Gastrocnemius medialis (tissue), 4 donors: ENCODE results near the gene KIF4A. TPM values are rescaled to one million over a fixed set of nuclear protein-coding genes. Genes with fewer than 3 reads are reported as not detected.

Source experiments
- ATAC-seq, 2 donors: fragments of 150-250 bp; one replicate each; pipeline ENCODE4 v1.9.1; 2016
- DNase-seq, 2 donors: peaks; one replicate each; pipeline ENCODE4 v3.0.0-alpha.2; 2019
- H3K27ac ChIP-seq, 4 donors: fragments of 200-600 bp; sonication (generic); 1 replicate in 1 of 4; 2 replicates in 3 of 4; pipeline ENCODE4 v1.5.1; 2016 to 2018; ENCODE audit warnings: mild to moderate bottlenecking in 2 of 4, moderate library complexity in 1 of 4
- H3K27me3 ChIP-seq, 3 donors: fragments of 200-600 bp; sonication (generic) in 2 of 3; 1 replicate in 1 of 3; 2 replicates in 2 of 3; pipeline versions ENCODE4 v1.5.1 to v1.6.0; 2016 to 2019; ENCODE audit warnings: mild to moderate bottlenecking in 1 of 3, moderate library complexity in 1 of 3
- H3K36me3 ChIP-seq, 2 donors: fragments of 200-600 bp; sonication (generic) in 1 of 2; one replicate each; pipeline ENCODE4 v1.5.1; 2017 to 2018
- H3K4me1 ChIP-seq, 2 donors: fragments of 200-600 bp; sonication (generic) in 1 of 2; one replicate each; pipeline ENCODE4 v1.5.1; 2016 to 2017; ENCODE audit warnings: mild to moderate bottlenecking in 2 of 2
- H3K4me3 ChIP-seq, 4 donors: fragments of 200-600 bp; sonication (generic) in 3 of 4; 1 replicate in 1 of 4; 2 replicates in 3 of 4; pipeline ENCODE4 v1.5.1; 2016 to 2019; ENCODE audit warnings: mild to moderate bottlenecking in 2 of 4
- H3K9me3 ChIP-seq, 3 donors: fragments of 200-600 bp; sonication (generic) in 2 of 3; 1 replicate in 1 of 3; 2 replicates in 2 of 3; pipeline ENCODE4 v1.5.1; 2016 to 2019
- CTCF ChIP-seq, 5 experiments: fragments of 450-650 bp in 3 of 5; fragments of 200-600 bp in 2 of 5; sonication (generic) in 2 of 5; IDR thresholded peaks in 4 of 5; conservative IDR thresholded peaks in 1 of 5; 1 replicate in 4 of 5; 2 replicates in 1 of 5; pipeline ENCODE4 v1.5.1; 2016 to 2019; ENCODE audit warnings: antibody characterized with exemption in 5 of 5, mild to moderate bottlenecking in 3 of 5, moderate library complexity in 3 of 5
- POLR2A ChIP-seq, 2 donors: fragments of 450-650 bp; IDR thresholded peaks; one replicate each; pipeline ENCODE4 v1.6.1; 2017; ENCODE audit warnings: antibody characterized with exemption in 2 of 2, mild to moderate bottlenecking in 2 of 2, moderate library complexity in 2 of 2
- in situ Hi-C, 4 donors: fragments of 200-750 bp; cut with MboI; loops; one replicate each; pipeline versions ENCODE4 v1.15.0 to v1.8.0; 2017; ENCODE audit warnings: low sequenced_read_pairs in 4 of 4
- intact Hi-C: fragments of 100-400 bp; cut with DNase I; formaldehyde crosslinking; loops from one replicate; pipeline ENCODE4 v1.15.1; 2023; ENCODE audit warnings: low total_unique reads
- total RNA-seq, 4 donors: library from RNA; depleted of rRNA; stranded (reverse); fragments of >200 nt; gene quantifications; one replicate each; pipeline versions ENCODE4 v1.1.0 to v1.2.3, GENCODE V29; 2016

KIF4A gene
- total RNA-seq, 4 donors from 2014 or later: 0.07 to 0.09 TPM; not detected in 2

- intact Hi-C loops (no loop called here), in situ Hi-C loops (loop anchor here in 3 of 4 donors (25.0 kb wide), 1 partner anchor 292 kb away; the partner anchor contains the start of gene IGBP1 (in 3 of the 3))
- no peak for ATAC-seq
- Histone ChIP-seq H3K27me3 (no peaks in the 10 kb centered on the region), H3K4me3 (no peak overlapping the region), H3K4me1 (peaks cover 0 to under 1% of the 10 kb centered on the region in 2 donors), H3K36me3 (no peaks in the 10 kb centered on the region), H3K27ac (no peak overlapping the region), H3K9me3 (no peaks in the 10 kb centered on the region)
- no peak for DNase-seq
- TF ChIP-seq POLR2A (IDR thresholded peaks at IDR 0.05): no peak
Measured at GRCh38 chrX:70429759-70430158, 139.9 kb downstream of the KIF4A start.

- Histone ChIP-seq H3K4me1 (peaks cover 0 to 8% of the 10 kb centered on the region in 2 donors), H3K36me3 (no peaks in the 10 kb centered on the region), H3K27me3 (no peaks in the 10 kb centered on the region), H3K4me3 (peak overlapping the region; percentile 68 to 79 (median 70)), H3K9me3 (no peaks in the 10 kb centered on the region), H3K27ac (peak overlapping the region; percentile 83 to 91 (median 89))
- in situ Hi-C loops: loop anchor here in 3 of 4 donors (25.0 kb wide), 1 partner anchor 296 kb away; the partner anchor contains the start of gene IGBP1 (in 3 of the 3)
- DNase-seq: no peak
- TF ChIP-seq CTCF (IDR thresholded peaks at IDR 0.05 in 4 of 5, conservative IDR thresholded peaks at IDR 0.05 in 1 of 5) (no peak), POLR2A (IDR thresholded peaks at IDR 0.05) (no peak)
- intact Hi-C loops: no loop called here
- no peak for ATAC-seq
Measured at GRCh38 chrX:70432936-70433847, 143.3 kb downstream of the KIF4A start.

GRCh38 chrX:70433848-70434351 lies 144.0 kb downstream of the KIF4A start:
- intact Hi-C loops: loop anchor here (1.0 kb wide), 2 partner anchors 144 to 301 kb away; partner anchors contain the start of genes IGBP1 and KIF4A
- DNase-seq (peak; percentile 60 to 73), ATAC-seq (peak; percentile 75 to 84)
- Histone ChIP-seq H3K9me3 (no peaks in the 10 kb centered on the region), H3K27me3 (no peaks in the 10 kb centered on the region), H3K4me1 (peaks cover 0 to 8% of the 10 kb centered on the region in 2 donors), H3K27ac (peak overlapping the region; percentile 83 to 91 (median 89)), H3K4me3 (peak overlapping the region; percentile 68 to 79 (median 70)), H3K36me3 (no peaks in the 10 kb centered on the region)
- in situ Hi-C loops: loop anchor here in 3 of 4 donors (25.0 kb wide), 1 partner anchor 297 kb away; the partner anchor contains the start of gene IGBP1 (in 3 of the 3)
- peak; percentile 48 to 76 (median 74) for TF ChIP-seq CTCF (IDR thresholded peaks at IDR 0.05 in 4 of 5, conservative IDR thresholded peaks at IDR 0.05 in 1 of 5)
- no peak for TF ChIP-seq POLR2A (IDR thresholded peaks at IDR 0.05)

GRCh38 chrX:70434352-70434866 lies 144.5 kb downstream of the KIF4A start:
- Histone ChIP-seq H3K4me1 (peaks cover 0 to 8% of the 10 kb centered on the region in 2 donors), H3K9me3 (no peaks in the 10 kb centered on the region), H3K27ac (peak overlapping the region; percentile 83 to 91 (median 89)), H3K36me3 (no peaks in the 10 kb centered on the region), H3K4me3 (peak overlapping the region; percentile 68 to 79 (median 70)), H3K27me3 (no peaks in the 10 kb centered on the region)
- peak; percentile 81 to 89 for ATAC-seq
- intact Hi-C loops: loop anchor here (1.0 kb wide), 2 partner anchors 144 to 301 kb away; partner anchors contain the start of genes IGBP1 and KIF4A
- in situ Hi-C loops: loop anchor here in 3 of 4 donors (25.0 kb wide), 1 partner anchor 297 kb away; the partner anchor contains the start of gene IGBP1 (in 3 of the 3)
- peak; percentile 82 to 86 for DNase-seq
- no peak for TF ChIP-seq CTCF (IDR thresholded peaks at IDR 0.05 in 4 of 5, conservative IDR thresholded peaks at IDR 0.05 in 1 of 5)
- peak; percentile 62 to 67 for TF ChIP-seq POLR2A (IDR thresholded peaks at IDR 0.05)
